Thyroid gland (tissue), 4 donors: Measurements from ENCODE around the gene CLMN. TPM values are rescaled to one million over a fixed set of nuclear protein-coding genes. Genes with fewer than 3 reads are reported as not detected.

ENCODE experiments used
- DNase-seq, 2 donors: peaks; one replicate each; pipeline ENCODE4 v3.0.0-alpha.2; 2019
- H3K27ac ChIP-seq, 3 donors: fragments of 200-600 bp; sonication (generic); 1 replicate in 2 of 3; 2 replicates in 1 of 3; pipeline ENCODE4 v1.5.1; 2016 to 2019; ENCODE audit warnings: mild to moderate bottlenecking in 1 of 3, moderate library complexity in 1 of 3
- H3K27me3 ChIP-seq: fragments of 200-600 bp; sonication (generic); one replicate; pipeline ENCODE4 v1.5.1; 2019
- H3K36me3 ChIP-seq, 2 donors: fragments of 200-600 bp; sonication (generic); one replicate each; pipeline ENCODE4 v1.5.1; 2016 to 2019
- H3K4me1 ChIP-seq, 2 donors: fragments of 200-600 bp; sonication (generic); one replicate each; pipeline ENCODE4 v1.5.1; 2017 to 2019
- H3K4me3 ChIP-seq, 3 donors: fragments of 200-600 bp; sonication (generic); replicated peaks in 1 of 3; 1 replicate in 2 of 3; 2 replicates in 1 of 3; pipeline ENCODE4 v1.5.1; 2016; ENCODE audit warnings: mild to moderate bottlenecking in 1 of 3
- H3K9me3 ChIP-seq: fragments of 200-600 bp; sonication (generic); one replicate; pipeline ENCODE4 v1.5.1; 2017
- CTCF ChIP-seq, 6 experiments: fragments of 200-600 bp in 3 of 6; fragments of 450-650 bp in 3 of 6; sonication (generic) in 3 of 6; IDR thresholded peaks; one replicate each; pipeline ENCODE4 v1.5.1; 2016 to 2019; ENCODE audit warnings: antibody characterized with exemption in 6 of 6, mild to moderate bottlenecking in 2 of 6, inconsistent platforms in 1 of 6, moderate library complexity in 1 of 6
- POLR2A ChIP-seq, 2 donors: fragments of 450-650 bp; IDR thresholded peaks; one replicate each; pipeline ENCODE4 v1.6.1; 2017; ENCODE audit warnings: antibody characterized with exemption in 2 of 2, mild to moderate bottlenecking in 2 of 2, moderate library complexity in 1 of 2
- WGBS, 2 donors: methylation state at CpG; one replicate each; pipeline ENCODE4 v1.1.5; 2017; 5-methylcytosine and 5-hydroxymethylcytosine counted together
- intact Hi-C: fragments of 100-400 bp; cut with DNase I; formaldehyde crosslinking; loops from one replicate; pipeline ENCODE4 v1.15.1; 2023
- total RNA-seq, 4 donors: library from RNA; depleted of rRNA; stranded (reverse); fragments of >200 nt; gene quantifications; one replicate each; pipeline ENCODE4 v1.2.3, GENCODE V29; 2016

Gene CLMN
- total RNA-seq, 4 donors from 2014 or later = 15.3 to 29.9 (median 17.8) TPM

DNA sequence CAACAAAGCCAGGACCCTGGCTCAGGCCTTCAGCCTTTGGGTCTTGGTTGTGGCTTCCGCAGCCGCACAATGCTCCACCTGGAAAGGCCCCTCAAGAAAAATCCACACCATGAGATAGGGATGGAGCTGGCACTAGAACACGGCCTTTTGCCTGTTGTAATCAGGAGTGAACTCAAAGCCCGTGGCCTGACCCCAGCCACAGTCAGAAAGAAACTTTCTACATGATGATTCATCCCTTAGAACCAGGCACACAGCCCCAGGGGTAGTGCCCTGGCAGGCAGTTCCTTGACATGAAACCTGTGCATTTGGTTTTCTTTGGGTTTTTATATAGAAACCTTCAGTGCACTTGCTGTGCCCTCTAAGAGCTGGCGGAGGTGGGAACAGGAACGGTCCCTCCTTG lies 5.1 kb downstream of the CLMN start:
- H3K27ac ChIP-seq = peak overlapping the region in 2 of 3 donors; percentile 13 to 39
- no peaks in the 10 kb centered on the region for H3K27me3 ChIP-seq
- WGBS, 2 donors = 70 to 90% methylated on average over 5 to 6 of the region's 6 CpGs
- intact Hi-C loops = no loop called here
- H3K9me3 ChIP-seq = no peaks in the 10 kb centered on the region
- H3K4me3 ChIP-seq = no peak overlapping the region
- DNase-seq = no peak
- peaks cover 10 to 16% of the 10 kb centered on the region in 2 donors for H3K4me1 ChIP-seq
- no peak for TF ChIP-seq CTCF (IDR thresholded peaks at IDR 0.05)
- TF ChIP-seq POLR2A (IDR thresholded peaks at IDR 0.05) = no peak
- no peaks in the 10 kb centered on the region for H3K36me3 ChIP-seq

GRCh38 chr14:95313707-95314106 lies 6.0 kb downstream of the CLMN start:
- WGBS, 2 donors = 69 to 85% methylated on average over 4 to 5 of the region's 5 CpGs
- intact Hi-C loops = no loop called here
- DNase-seq = peak; percentile 13 to 33
- no peak overlapping the region for H3K4me3 ChIP-seq
- no peaks in the 10 kb centered on the region for H3K36me3 ChIP-seq
- peak overlapping the region in 1 of 3 donors; percentile 13 for H3K27ac ChIP-seq
- TF ChIP-seq POLR2A (IDR thresholded peaks at IDR 0.05) (no peak), CTCF (IDR thresholded peaks at IDR 0.05) (no peak)
- peaks cover 13 to 19% of the 10 kb centered on the region in 2 donors for H3K4me1 ChIP-seq
- H3K9me3 ChIP-seq = no peaks in the 10 kb centered on the region
- no peaks in the 10 kb centered on the region for H3K27me3 ChIP-seq

DNA sequence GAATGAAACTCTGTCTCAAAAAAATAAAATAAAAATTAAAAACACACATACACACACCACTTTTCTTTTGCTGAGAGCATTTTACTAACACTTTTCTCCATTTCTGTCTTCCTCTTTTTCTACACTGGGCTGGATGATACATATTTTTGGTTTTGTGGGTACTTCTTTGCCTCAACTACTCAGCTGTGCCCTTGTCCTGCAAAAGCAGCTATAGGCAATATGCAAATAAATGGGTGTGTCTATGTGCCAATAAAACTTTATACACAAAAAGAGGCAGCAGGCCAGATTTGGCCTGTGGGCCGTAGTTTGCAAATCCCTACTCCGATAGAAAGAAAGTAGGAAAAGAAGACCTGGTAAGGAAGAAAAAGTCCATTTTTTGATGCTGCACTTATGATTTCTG lies 6.5 kb downstream of the CLMN start:
- H3K9me3 ChIP-seq = no peaks in the 10 kb centered on the region
- peaks cover 13 to 25% of the 10 kb centered on the region in 2 donors for H3K4me1 ChIP-seq
- TF ChIP-seq CTCF (IDR thresholded peaks at IDR 0.05) (no peak), POLR2A (IDR thresholded peaks at IDR 0.05) (no peak)
- DNase-seq = no peak
- intact Hi-C loops = no loop called here
- 67 to 95% methylated on average over 2 of the region's 2 CpGs for WGBS, 2 donors
- peak overlapping the region in 1 of 3 donors; percentile 21 for H3K27ac ChIP-seq
- no peak overlapping the region for H3K4me3 ChIP-seq
- H3K36me3 ChIP-seq = no peaks in the 10 kb centered on the region
- no peaks in the 10 kb centered on the region for H3K27me3 ChIP-seq

DNA sequence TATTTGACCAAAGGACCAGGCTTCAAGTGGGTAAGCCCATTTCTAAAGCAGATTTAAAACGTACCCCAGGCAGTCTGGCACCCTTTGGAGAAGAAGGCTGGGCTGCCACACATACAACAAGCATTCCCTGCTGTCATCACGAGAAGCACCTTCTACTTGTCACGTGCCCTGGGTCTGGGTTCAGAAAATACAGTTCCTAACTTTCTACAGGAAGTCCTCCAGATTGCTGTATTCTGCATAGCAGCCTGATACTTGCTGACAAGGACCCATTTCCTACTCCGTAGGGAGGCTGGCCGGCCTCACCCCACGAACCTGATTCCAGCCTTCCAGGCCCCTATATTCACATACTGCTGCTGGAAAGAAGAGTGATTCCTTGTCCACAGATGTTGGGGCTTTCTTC lies 7.4 kb downstream of the CLMN start:
- H3K4me3 ChIP-seq = no peak overlapping the region
- no peak for TF ChIP-seq CTCF (IDR thresholded peaks at IDR 0.05)
- TF ChIP-seq POLR2A (IDR thresholded peaks at IDR 0.05) = no peak
- H3K9me3 ChIP-seq = no peaks in the 10 kb centered on the region
- no peak for DNase-seq
- no peaks in the 10 kb centered on the region for H3K27me3 ChIP-seq
- peaks cover 18 to 33% of the 10 kb centered on the region in 2 donors for H3K4me1 ChIP-seq
- H3K36me3 ChIP-seq = no peaks in the 10 kb centered on the region
- intact Hi-C loops = no loop called here
- H3K27ac ChIP-seq = peak overlapping the region in 1 of 3 donors; percentile 21
- WGBS, 2 donors = 89 to 93% methylated on average over 6 of the region's 6 CpGs

- H3K27ac ChIP-seq = no peak overlapping the region
- no peak for TF ChIP-seq CTCF (IDR thresholded peaks at IDR 0.05)
- no peak for TF ChIP-seq POLR2A (IDR thresholded peaks at IDR 0.05)
- intact Hi-C loops = no loop called here
These were observed 8.0 kb downstream of the CLMN start for GRCh38 chr14:95311752-95312151.

More at GRCh38 chr14:95311752-95312151, 8.0 kb downstream of the CLMN start:
- 87 to 88% methylated on average over 7 of the region's 7 CpGs for WGBS, 2 donors
- H3K36me3 ChIP-seq = no peaks in the 10 kb centered on the region
- H3K27me3 ChIP-seq = no peaks in the 10 kb centered on the region
- H3K4me3 ChIP-seq = no peak overlapping the region
- no peak for DNase-seq
- peaks cover 18 to 38% of the 10 kb centered on the region in 2 donors for H3K4me1 ChIP-seq
- no peaks in the 10 kb centered on the region for H3K9me3 ChIP-seq
